Keratinocyte (primary cell): ENCODE measurements around the gene CDCA5.

Source experiments
- EZH2 ChIP-seq: IDR thresholded peaks from one replicate; pipeline ENCODE4 v1.6.1; 2012; ENCODE audit warnings: inconsistent platforms, mild to moderate bottlenecking, low read length, moderate library complexity
- TF ChIP-seq, protein P1 (sequence below), 3 experiments: IDR thresholded peaks in 1 of 3; conservative IDR thresholded peaks in 1 of 3; optimal IDR thresholded peaks in 1 of 3; 2 replicates in 2 of 3; 3 replicates in 1 of 3; pipeline versions ENCODE3 to v1.5.1; 2011; ENCODE audit warnings: low read length in 3 of 3, mild to moderate bottlenecking in 3 of 3, moderate library complexity in 2 of 3, control low read depth in 1 of 3, inconsistent platforms in 1 of 3; ENCODE audit not compliant: insufficient read depth in 2 of 3; ENCODE audit errors: extremely low read depth in 1 of 3

DNA sequence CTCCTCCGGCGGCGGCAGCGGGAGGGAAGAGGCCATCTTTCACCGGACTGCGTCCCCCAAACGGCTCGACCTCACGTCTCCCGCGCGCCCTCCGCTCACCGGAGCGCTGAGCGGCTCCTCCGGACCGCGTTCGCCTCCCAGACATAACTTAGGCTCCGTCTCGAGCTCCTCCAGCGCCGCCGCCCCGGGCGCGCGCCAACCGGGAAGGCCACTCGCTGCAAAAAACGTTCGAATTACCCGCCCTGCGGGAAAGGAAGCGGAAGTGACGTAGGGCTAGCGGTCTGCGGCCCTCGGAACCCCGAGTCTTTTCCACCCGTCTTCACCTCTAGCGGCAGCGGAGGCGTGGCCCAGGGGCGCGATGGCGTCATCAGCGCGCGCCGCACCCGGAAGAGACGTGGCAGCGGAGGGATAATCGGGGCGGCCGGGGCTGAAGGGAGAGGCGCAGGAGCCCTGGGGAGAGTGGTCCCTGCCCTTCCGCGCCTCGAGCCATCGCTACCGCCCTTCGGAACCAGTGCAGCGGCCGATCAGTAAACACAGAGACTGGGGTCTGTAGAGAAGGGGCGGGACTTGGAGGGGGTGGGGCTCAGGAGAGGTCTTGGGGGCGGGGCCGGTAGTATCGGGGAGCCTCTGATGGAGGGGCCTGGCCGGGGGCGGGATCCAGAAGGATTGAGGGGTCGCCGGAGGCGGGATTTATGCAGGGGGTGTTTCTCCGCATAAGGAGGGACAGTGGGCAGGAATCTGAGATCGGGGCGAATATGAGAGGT lies at the start of gene CDCA5, which contains the start of gene ZFPL1:
- TF ChIP-seq, protein P1, sequence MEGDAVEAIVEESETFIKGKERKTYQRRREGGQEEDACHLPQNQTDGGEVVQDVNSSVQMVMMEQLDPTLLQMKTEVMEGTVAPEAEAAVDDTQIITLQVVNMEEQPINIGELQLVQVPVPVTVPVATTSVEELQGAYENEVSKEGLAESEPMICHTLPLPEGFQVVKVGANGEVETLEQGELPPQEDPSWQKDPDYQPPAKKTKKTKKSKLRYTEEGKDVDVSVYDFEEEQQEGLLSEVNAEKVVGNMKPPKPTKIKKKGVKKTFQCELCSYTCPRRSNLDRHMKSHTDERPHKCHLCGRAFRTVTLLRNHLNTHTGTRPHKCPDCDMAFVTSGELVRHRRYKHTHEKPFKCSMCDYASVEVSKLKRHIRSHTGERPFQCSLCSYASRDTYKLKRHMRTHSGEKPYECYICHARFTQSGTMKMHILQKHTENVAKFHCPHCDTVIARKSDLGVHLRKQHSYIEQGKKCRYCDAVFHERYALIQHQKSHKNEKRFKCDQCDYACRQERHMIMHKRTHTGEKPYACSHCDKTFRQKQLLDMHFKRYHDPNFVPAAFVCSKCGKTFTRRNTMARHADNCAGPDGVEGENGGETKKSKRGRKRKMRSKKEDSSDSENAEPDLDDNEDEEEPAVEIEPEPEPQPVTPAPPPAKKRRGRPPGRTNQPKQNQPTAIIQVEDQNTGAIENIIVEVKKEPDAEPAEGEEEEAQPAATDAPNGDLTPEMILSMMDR (optimal IDR thresholded peaks at IDR 0.05 in 1 of 3, IDR thresholded peaks at IDR 0.05 in 1 of 3, conservative IDR thresholded peaks at IDR 0.05 in 1 of 3; ENCODE audit: extremely low read depth in 1 of 3, insufficient read depth in 2 of 3, low read length in 3 of 3) = no peak
- no peak for TF ChIP-seq EZH2
